Liver (tissue), 9 donors: Measurements from ENCODE around the gene SIK3. TPM values are rescaled to one million over a fixed set of nuclear protein-coding genes. Genes with fewer than 3 reads are reported as not detected.

Experiments
- DNase-seq: peaks from one replicate; pipeline ENCODE4 v3.0.0-alpha.2; 2017; ENCODE audit warnings: low spot score
- H3K27ac ChIP-seq, 2 donors: one replicate each; pipeline ENCODE4 v1.7.0; 2013; ENCODE audit warnings: inconsistent platforms in 2 of 2, low read length in 2 of 2, control low read depth in 1 of 2, low read depth in 1 of 2, mild to moderate bottlenecking in 1 of 2
- H3K27me3 ChIP-seq, 4 donors: one replicate each; pipeline versions ENCODE4 v1.6.1 to v1.7.0; 2013; ENCODE audit warnings: low read length in 3 of 4, inconsistent platforms in 1 of 4, mild to moderate bottlenecking in 1 of 4, moderate library complexity in 1 of 4; ENCODE audit not compliant: control insufficient read depth in 4 of 4, insufficient read depth in 4 of 4
- H3K36me3 ChIP-seq, 4 donors: one replicate each; pipeline versions ENCODE4 v1.6.1 to v1.7.0; 2013; ENCODE audit warnings: low read length in 3 of 4, mild to moderate bottlenecking in 3 of 4, low read depth in 1 of 4, moderate library complexity in 1 of 4; ENCODE audit not compliant: control insufficient read depth in 4 of 4, insufficient read depth in 3 of 4
- H3K4me1 ChIP-seq, 4 donors: one replicate each; pipeline versions ENCODE4 v1.6.1 to v1.7.0; 2013; ENCODE audit warnings: low read length in 3 of 4, mild to moderate bottlenecking in 3 of 4, moderate library complexity in 1 of 4; ENCODE audit not compliant: control insufficient read depth in 4 of 4, insufficient read depth in 4 of 4
- H3K4me3 ChIP-seq, 3 donors: one replicate each; pipeline versions ENCODE4 v1.6.1 to v1.7.0; 2013; ENCODE audit warnings: low read length in 3 of 3, control low read depth in 1 of 3, low read depth in 1 of 3, mild to moderate bottlenecking in 1 of 3
- H3K9ac ChIP-seq, 2 donors: one replicate each; pipeline ENCODE4 v1.7.0; 2013; ENCODE audit warnings: low read length in 2 of 2, mild to moderate bottlenecking in 2 of 2, moderate library complexity in 2 of 2, control low read depth in 1 of 2, low read depth in 1 of 2
- H3K9me3 ChIP-seq, 4 donors: one replicate each; pipeline versions ENCODE4 v1.6.1 to v1.7.0; 2013; ENCODE audit warnings: low read length in 3 of 4; ENCODE audit not compliant: control insufficient read depth in 4 of 4
- ATF3 ChIP-seq: IDR thresholded peaks from 2 replicates; pipeline ENCODE4 v1.6.1; 2016; ENCODE audit warnings: antibody characterized with exemption
- EGR1 ChIP-seq, 2 donors: IDR thresholded peaks; 2 replicates each; pipeline ENCODE4 v1.6.1; 2016 to 2018; ENCODE audit warnings: antibody characterized with exemption in 2 of 2, low read depth in 2 of 2
- FOXA1 ChIP-seq: IDR thresholded peaks from 2 replicates; pipeline ENCODE4 v1.6.1; 2016; ENCODE audit warnings: antibody characterized with exemption
- FOXA2 ChIP-seq: IDR thresholded peaks from 2 replicates; pipeline ENCODE4 v1.6.1; 2016; ENCODE audit warnings: antibody characterized with exemption
- GABPA ChIP-seq, 2 donors: IDR thresholded peaks in 1 of 2; conservative IDR thresholded peaks in 1 of 2; 2 replicates each; pipeline ENCODE4 v1.6.1; 2016; ENCODE audit warnings: antibody characterized with exemption in 2 of 2, mild to moderate bottlenecking in 1 of 2, moderate library complexity in 1 of 2
- HNF4A ChIP-seq, 2 donors: conservative IDR thresholded peaks; 2 replicates each; pipeline ENCODE4 v1.6.1; 2016; ENCODE audit warnings: antibody characterized with exemption in 2 of 2, mild to moderate bottlenecking in 2 of 2
- JUND ChIP-seq, 2 donors: IDR thresholded peaks; 2 replicates each; pipeline ENCODE4 v1.6.1; 2016; ENCODE audit warnings: antibody characterized with exemption in 2 of 2
- NR2F2 ChIP-seq: IDR thresholded peaks from 2 replicates; pipeline ENCODE4 v1.6.1; 2016; ENCODE audit warnings: antibody characterized with exemption
- RXRA ChIP-seq, 2 donors: IDR thresholded peaks; 2 replicates each; pipeline ENCODE4 v1.6.1; 2017 to 2018; ENCODE audit warnings: antibody characterized with exemption in 2 of 2, mild to moderate bottlenecking in 1 of 2
- TAF1 ChIP-seq: conservative IDR thresholded peaks from 2 replicates; pipeline ENCODE4 v1.6.1; 2016; ENCODE audit warnings: antibody characterized with exemption, mild to moderate bottlenecking
- YY1 ChIP-seq: IDR thresholded peaks from 2 replicates; pipeline ENCODE4 v1.6.1; 2016; ENCODE audit warnings: antibody characterized with exemption, mild to moderate bottlenecking
- WGBS: extraction: QIAGEN DNeasy Blood & Tissue Kit; methylation state at CpG from one replicate; pipeline ENCODE4 v1.1.7; 2013; 5-methylcytosine and 5-hydroxymethylcytosine counted together
- polyA plus RNA-seq, 2 donors: library from polyadenylated mRNA; stranded (reverse) in 1 of 2; unstranded in 1 of 2; fragments of 200-250 nt in 1 of 2; fragments of >200 nt in 1 of 2; fragmentation: Nextera tagmentation in 1 of 2; extraction: Ambion mirVana in 1 of 2; gene quantifications; one replicate each; pipeline versions ENCODE4 v1.2.1 to v1.2.3, GENCODE V29; 2013 to 2015
- total RNA-seq, 2 donors: library from RNA; depleted of rRNA; stranded (reverse); fragments of >200 nt; gene quantifications; one replicate each; pipeline ENCODE4 v1.2.3, GENCODE V29; 2014
- TF ChIP-seq, protein P1 (sequence below): IDR thresholded peaks from 2 replicates; pipeline ENCODE4 v1.6.1; 2016; ENCODE audit warnings: antibody characterized with exemption
- TF ChIP-seq, protein P2 (sequence below): fragments of 150-350 bp; IDR thresholded peaks from 2 replicates; pipeline ENCODE4 v1.5.1; 2017; ENCODE audit warnings: improper control_type of control experiment, low read depth, low read length; ENCODE audit not compliant: missing input control
- TF ChIP-seq, protein P3 (sequence below): IDR thresholded peaks from 2 replicates; pipeline ENCODE4 v1.6.1; 2016; ENCODE audit warnings: antibody characterized with exemption, mild to moderate bottlenecking
- TF ChIP-seq, protein P4 (sequence below): IDR thresholded peaks from 2 replicates; pipeline ENCODE4 v1.6.1; 2016; ENCODE audit warnings: antibody characterized with exemption
- donor health status: healthy.
- donor health status: healthy.
- donor health status: healthy.
- donor health status: healthy.
- donor health status: healthy.

The SIK3 gene
- total and polyA plus RNA-seq, 4 donors = 6.9 to 52.4 (median 14.4) TPM

DNA sequence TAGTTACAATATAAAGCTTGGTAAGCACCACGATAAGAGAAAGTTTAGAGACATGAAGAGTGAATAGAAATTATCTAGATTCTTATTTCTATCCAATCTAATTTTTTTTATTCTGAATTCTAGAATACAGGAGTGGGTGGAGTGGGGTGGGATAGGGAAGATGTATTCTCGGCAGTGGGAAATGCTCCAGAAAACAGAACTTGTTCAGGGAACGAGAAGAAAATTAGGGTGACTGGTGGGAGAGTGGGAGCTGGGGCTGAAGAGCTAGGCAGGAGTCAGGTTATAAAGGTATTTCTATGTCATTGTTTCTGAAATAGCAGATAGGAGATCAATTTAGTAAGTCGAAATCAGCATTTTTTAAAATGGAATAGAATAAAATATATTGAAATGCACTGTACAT is 207.6 kb downstream of the SIK3 start:
- Histone ChIP-seq H3K4me3 (no peak overlapping the region), H3K36me3 (peaks cover 0 to 36% (median 8%) of the 10 kb centered on the region in 4 donors), H3K9me3 (no peaks in the 10 kb centered on the region), H3K4me1 (peaks cover 5 to 12% (median 11%) of the 10 kb centered on the region in 4 donors), H3K27me3 (no peaks in the 10 kb centered on the region), H3K9ac (no peak overlapping the region), H3K27ac (no peak overlapping the region)
- no peak for DNase-seq
- TF ChIP-seq, protein P1, sequence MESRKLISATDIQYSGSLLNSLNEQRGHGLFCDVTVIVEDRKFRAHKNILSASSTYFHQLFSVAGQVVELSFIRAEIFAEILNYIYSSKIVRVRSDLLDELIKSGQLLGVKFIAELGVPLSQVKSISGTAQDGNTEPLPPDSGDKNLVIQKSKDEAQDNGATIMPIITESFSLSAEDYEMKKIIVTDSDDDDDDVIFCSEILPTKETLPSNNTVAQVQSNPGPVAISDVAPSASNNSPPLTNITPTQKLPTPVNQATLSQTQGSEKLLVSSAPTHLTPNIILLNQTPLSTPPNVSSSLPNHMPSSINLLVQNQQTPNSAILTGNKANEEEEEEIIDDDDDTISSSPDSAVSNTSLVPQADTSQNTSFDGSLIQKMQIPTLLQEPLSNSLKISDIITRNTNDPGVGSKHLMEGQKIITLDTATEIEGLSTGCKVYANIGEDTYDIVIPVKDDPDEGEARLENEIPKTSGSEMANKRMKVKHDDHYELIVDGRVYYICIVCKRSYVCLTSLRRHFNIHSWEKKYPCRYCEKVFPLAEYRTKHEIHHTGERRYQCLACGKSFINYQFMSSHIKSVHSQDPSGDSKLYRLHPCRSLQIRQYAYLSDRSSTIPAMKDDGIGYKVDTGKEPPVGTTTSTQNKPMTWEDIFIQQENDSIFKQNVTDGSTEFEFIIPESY = no peak
- no peak for TF ChIP-seq FOXA1
- TF ChIP-seq, protein P2, sequence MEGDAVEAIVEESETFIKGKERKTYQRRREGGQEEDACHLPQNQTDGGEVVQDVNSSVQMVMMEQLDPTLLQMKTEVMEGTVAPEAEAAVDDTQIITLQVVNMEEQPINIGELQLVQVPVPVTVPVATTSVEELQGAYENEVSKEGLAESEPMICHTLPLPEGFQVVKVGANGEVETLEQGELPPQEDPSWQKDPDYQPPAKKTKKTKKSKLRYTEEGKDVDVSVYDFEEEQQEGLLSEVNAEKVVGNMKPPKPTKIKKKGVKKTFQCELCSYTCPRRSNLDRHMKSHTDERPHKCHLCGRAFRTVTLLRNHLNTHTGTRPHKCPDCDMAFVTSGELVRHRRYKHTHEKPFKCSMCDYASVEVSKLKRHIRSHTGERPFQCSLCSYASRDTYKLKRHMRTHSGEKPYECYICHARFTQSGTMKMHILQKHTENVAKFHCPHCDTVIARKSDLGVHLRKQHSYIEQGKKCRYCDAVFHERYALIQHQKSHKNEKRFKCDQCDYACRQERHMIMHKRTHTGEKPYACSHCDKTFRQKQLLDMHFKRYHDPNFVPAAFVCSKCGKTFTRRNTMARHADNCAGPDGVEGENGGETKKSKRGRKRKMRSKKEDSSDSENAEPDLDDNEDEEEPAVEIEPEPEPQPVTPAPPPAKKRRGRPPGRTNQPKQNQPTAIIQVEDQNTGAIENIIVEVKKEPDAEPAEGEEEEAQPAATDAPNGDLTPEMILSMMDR = no peak
- no peak for TF ChIP-seq JUND (IDR thresholded peaks at IDR 0.05)
- TF ChIP-seq ATF3 = no peak
- TF ChIP-seq, protein P3, sequence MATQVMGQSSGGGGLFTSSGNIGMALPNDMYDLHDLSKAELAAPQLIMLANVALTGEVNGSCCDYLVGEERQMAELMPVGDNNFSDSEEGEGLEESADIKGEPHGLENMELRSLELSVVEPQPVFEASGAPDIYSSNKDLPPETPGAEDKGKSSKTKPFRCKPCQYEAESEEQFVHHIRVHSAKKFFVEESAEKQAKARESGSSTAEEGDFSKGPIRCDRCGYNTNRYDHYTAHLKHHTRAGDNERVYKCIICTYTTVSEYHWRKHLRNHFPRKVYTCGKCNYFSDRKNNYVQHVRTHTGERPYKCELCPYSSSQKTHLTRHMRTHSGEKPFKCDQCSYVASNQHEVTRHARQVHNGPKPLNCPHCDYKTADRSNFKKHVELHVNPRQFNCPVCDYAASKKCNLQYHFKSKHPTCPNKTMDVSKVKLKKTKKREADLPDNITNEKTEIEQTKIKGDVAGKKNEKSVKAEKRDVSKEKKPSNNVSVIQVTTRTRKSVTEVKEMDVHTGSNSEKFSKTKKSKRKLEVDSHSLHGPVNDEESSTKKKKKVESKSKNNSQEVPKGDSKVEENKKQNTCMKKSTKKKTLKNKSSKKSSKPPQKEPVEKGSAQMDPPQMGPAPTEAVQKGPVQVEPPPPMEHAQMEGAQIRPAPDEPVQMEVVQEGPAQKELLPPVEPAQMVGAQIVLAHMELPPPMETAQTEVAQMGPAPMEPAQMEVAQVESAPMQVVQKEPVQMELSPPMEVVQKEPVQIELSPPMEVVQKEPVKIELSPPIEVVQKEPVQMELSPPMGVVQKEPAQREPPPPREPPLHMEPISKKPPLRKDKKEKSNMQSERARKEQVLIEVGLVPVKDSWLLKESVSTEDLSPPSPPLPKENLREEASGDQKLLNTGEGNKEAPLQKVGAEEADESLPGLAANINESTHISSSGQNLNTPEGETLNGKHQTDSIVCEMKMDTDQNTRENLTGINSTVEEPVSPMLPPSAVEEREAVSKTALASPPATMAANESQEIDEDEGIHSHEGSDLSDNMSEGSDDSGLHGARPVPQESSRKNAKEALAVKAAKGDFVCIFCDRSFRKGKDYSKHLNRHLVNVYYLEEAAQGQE = no peak
- no peak for TF ChIP-seq HNF4A (conservative IDR thresholded peaks at IDR 0.05)
- no peak for TF ChIP-seq YY1
- no peak for TF ChIP-seq TAF1
- TF ChIP-seq FOXA2 = no peak
- 93% methylated on average over 4 of the region's 4 CpGs for WGBS

- Histone ChIP-seq H3K9ac (no peak overlapping the region), H3K27ac (no peak overlapping the region), H3K9me3 (no peaks in the 10 kb centered on the region), H3K4me3 (no peak overlapping the region), H3K27me3 (no peaks in the 10 kb centered on the region), H3K36me3 (peaks cover 0 to 32% (median 7%) of the 10 kb centered on the region in 4 donors), H3K4me1 (peaks cover 5 to 12% (median 11%) of the 10 kb centered on the region in 4 donors)
- 79% methylated on average over 2 of the region's 2 CpGs for WGBS
- DNase-seq = no peak
- TF ChIP-seq FOXA1 (no peak), YY1 (no peak), NR2F2 (no peak), FOXA2 (no peak), EGR1 (IDR thresholded peaks at IDR 0.05; ENCODE audit: low read depth in 2 of 2) (no peak), HNF4A (conservative IDR thresholded peaks at IDR 0.05) (no peak), JUND (IDR thresholded peaks at IDR 0.05) (no peak), ATF3 (no peak), GABPA (IDR thresholded peaks at IDR 0.05 in 1 of 2, conservative IDR thresholded peaks at IDR 0.05 in 1 of 2) (no peak), RXRA (IDR thresholded peaks at IDR 0.05) (no peak)
- TF ChIP-seq, protein P4, sequence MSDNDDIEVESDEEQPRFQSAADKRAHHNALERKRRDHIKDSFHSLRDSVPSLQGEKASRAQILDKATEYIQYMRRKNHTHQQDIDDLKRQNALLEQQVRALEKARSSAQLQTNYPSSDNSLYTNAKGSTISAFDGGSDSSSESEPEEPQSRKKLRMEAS = no peak
- TF ChIP-seq, protein P3 = no peak
Observed at GRCh38 chr11:116890193-116890592, 208.0 kb downstream of the SIK3 start.
